SU-DHL-6 (cell line): ENCODE results near the gene CTTN.

Experiments
- H2AFZ ChIP-seq: fragments of 200-600 bp; sonication (generic); 2 replicates; pipeline ENCODE4 v1.6.1; 2014; ENCODE audit warnings: low read depth, mild to moderate bottlenecking, moderate library complexity, mixed read lengths, antibody characterized with exemption, low read length; ENCODE audit not compliant: severe bottlenecking
- H3F3A ChIP-seq: fragments of 200-600 bp; shearing (Covaris generic); 2 replicates; pipeline ENCODE4 v1.6.0; 2016; ENCODE audit warnings: antibody characterized with exemption, mild to moderate bottlenecking; ENCODE audit not compliant: insufficient read depth
- H3K27ac ChIP-seq: fragments of 200-600 bp; sonication (generic); 2 replicates; pipeline ENCODE4 v1.5.1; 2016; ENCODE audit warnings: low read depth, mild to moderate bottlenecking, low read length, moderate library complexity, mixed read lengths
- H3K27me3 ChIP-seq: fragments of 200-600 bp; sonication (generic), shearing (Covaris generic); 2 replicates; pipeline ENCODE4 v1.6.0; 2014; ENCODE audit warnings: mild to moderate bottlenecking, low read length
- H3K36me3 ChIP-seq: fragments of 200-600 bp; sonication (generic); 2 replicates; pipeline ENCODE4 v1.6.1; 2014; ENCODE audit warnings: mild to moderate bottlenecking, low read length, mixed read lengths
- H3K4me2 ChIP-seq: fragments of 300-600, 200-600 bp; shearing (Covaris generic), sonication (generic); 2 replicates; pipeline ENCODE4 v1.6.0; 2014; ENCODE audit warnings: low read length, low read depth, mild to moderate bottlenecking; ENCODE audit not compliant: poor library complexity, severe bottlenecking
- H3K4me3 ChIP-seq: fragments of 200-600 bp; sonication (generic); 2 replicates; pipeline ENCODE4 v1.5.1; 2014; ENCODE audit warnings: antibody characterized with exemption, low read length, mild to moderate bottlenecking, mixed read lengths; ENCODE audit not compliant: insufficient read depth, poor library complexity, severe bottlenecking
- H3K79me2 ChIP-seq: fragments of 200-600 bp; sonication (generic); 2 replicates; pipeline ENCODE4 v1.6.1; 2014; ENCODE audit warnings: mild to moderate bottlenecking, low read length, moderate library complexity; ENCODE audit not compliant: insufficient read depth
- H3K9ac ChIP-seq: fragments of 200-600 bp; sonication (generic); 2 replicates; pipeline ENCODE4 v1.7.0; 2014; ENCODE audit warnings: mild to moderate bottlenecking, low read length
- H3K9me2 ChIP-seq: fragments of 200-600 bp; sonication (generic); replicated peaks from 2 replicates; pipeline ENCODE4 v1.6.1; 2014; ENCODE audit warnings: low read length; ENCODE audit not compliant: insufficient read depth
- H3K9me3 ChIP-seq: fragments of 200-600 bp; sonication (generic); 2 replicates; pipeline ENCODE4 v1.6.1; 2014; ENCODE audit warnings: low read length, mixed read lengths; ENCODE audit not compliant: insufficient read depth
- H4K20me1 ChIP-seq: fragments of 200-600 bp; sonication (generic); 2 replicates; pipeline ENCODE4 v1.6.1; 2014; ENCODE audit warnings: low read depth, mild to moderate bottlenecking, antibody characterized with exemption, low read length, moderate library complexity, mixed read lengths
- EZH2phosphoT487 ChIP-seq: fragments of 200-600 bp; sonication (generic), shearing (Covaris generic); conservative IDR thresholded peaks from 2 replicates; pipeline ENCODE4 v1.6.1; 2018; ENCODE audit warnings: mild to moderate bottlenecking, antibody characterized with exemption, low read length, moderate library complexity, mixed read lengths
- TF ChIP-seq, protein P1 (sequence below): fragments of 200-600 bp; sonication (generic); IDR thresholded peaks from one replicate; pipeline ENCODE4 v1.5.1; 2017; ENCODE audit warnings: antibody characterized with exemption, mild to moderate bottlenecking, low read length, moderate library complexity; ENCODE audit not compliant: insufficient read depth, poor library complexity, severe bottlenecking

Gene CTTN

GRCh38 chr11:70474710-70475109, 76.4 kb downstream of the CTTN start:
- no peak overlapping the region for H3K4me2 ChIP-seq
- no peaks in the 10 kb centered on the region for H3K36me3 ChIP-seq
- no peaks in the 10 kb centered on the region for H3K27me3 ChIP-seq
- H3K9me2 ChIP-seq = no peaks in the 10 kb centered on the region
- H3K79me2 ChIP-seq = no peaks in the 10 kb centered on the region
- no peaks in the 10 kb centered on the region for H4K20me1 ChIP-seq
- TF ChIP-seq, protein P1, sequence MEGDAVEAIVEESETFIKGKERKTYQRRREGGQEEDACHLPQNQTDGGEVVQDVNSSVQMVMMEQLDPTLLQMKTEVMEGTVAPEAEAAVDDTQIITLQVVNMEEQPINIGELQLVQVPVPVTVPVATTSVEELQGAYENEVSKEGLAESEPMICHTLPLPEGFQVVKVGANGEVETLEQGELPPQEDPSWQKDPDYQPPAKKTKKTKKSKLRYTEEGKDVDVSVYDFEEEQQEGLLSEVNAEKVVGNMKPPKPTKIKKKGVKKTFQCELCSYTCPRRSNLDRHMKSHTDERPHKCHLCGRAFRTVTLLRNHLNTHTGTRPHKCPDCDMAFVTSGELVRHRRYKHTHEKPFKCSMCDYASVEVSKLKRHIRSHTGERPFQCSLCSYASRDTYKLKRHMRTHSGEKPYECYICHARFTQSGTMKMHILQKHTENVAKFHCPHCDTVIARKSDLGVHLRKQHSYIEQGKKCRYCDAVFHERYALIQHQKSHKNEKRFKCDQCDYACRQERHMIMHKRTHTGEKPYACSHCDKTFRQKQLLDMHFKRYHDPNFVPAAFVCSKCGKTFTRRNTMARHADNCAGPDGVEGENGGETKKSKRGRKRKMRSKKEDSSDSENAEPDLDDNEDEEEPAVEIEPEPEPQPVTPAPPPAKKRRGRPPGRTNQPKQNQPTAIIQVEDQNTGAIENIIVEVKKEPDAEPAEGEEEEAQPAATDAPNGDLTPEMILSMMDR = no peak
- no peak for TF ChIP-seq EZH2phosphoT487
- H3K27ac ChIP-seq = no peak overlapping the region
- H3K9me3 ChIP-seq = no peaks in the 10 kb centered on the region
- H3K4me3 ChIP-seq = no peak overlapping the region
- no peak overlapping the region for H2AFZ ChIP-seq
- no peak overlapping the region for H3K9ac ChIP-seq
- H3F3A ChIP-seq = peaks cover 15% of the 10 kb centered on the region

GRCh38 chr11:70476669-70477068, 78.3 kb downstream of the CTTN start:
- H3K4me3 ChIP-seq = no peak overlapping the region
- no peaks in the 10 kb centered on the region for H3K27me3 ChIP-seq
- H3K27ac ChIP-seq = no peak overlapping the region
- no peaks in the 10 kb centered on the region for H4K20me1 ChIP-seq
- no peak overlapping the region for H3K9ac ChIP-seq
- no peaks in the 10 kb centered on the region for H3K36me3 ChIP-seq
- H3K4me2 ChIP-seq = no peak overlapping the region
- H3K9me2 ChIP-seq = no peaks in the 10 kb centered on the region
- H3K79me2 ChIP-seq = no peaks in the 10 kb centered on the region
- no peaks in the 10 kb centered on the region for H3F3A ChIP-seq
- H2AFZ ChIP-seq = no peak overlapping the region
- TF ChIP-seq EZH2phosphoT487 = no peak
- TF ChIP-seq, protein P1 = no peak
- H3K9me3 ChIP-seq = no peaks in the 10 kb centered on the region

- Histone ChIP-seq H3K4me2 (no peak overlapping the region), H3K27ac (no peak overlapping the region), H3K4me3 (no peak overlapping the region), H3K9me2 (no peaks in the 10 kb centered on the region), H3K9ac (no peak overlapping the region), H4K20me1 (no peaks in the 10 kb centered on the region), H3K9me3 (no peaks in the 10 kb centered on the region), H3K79me2 (no peaks in the 10 kb centered on the region), H3K36me3 (no peaks in the 10 kb centered on the region), H3F3A (no peaks in the 10 kb centered on the region), H3K27me3 (no peaks in the 10 kb centered on the region), H2AFZ (no peak overlapping the region)
- TF ChIP-seq, protein P1 = no peak
- no peak for TF ChIP-seq EZH2phosphoT487
Measured at GRCh38 chr11:70477176-70477575, 78.8 kb downstream of the CTTN start.
